RWPE1 (cell line): ENCODE data around the gene TRAK2.
A peak's percentile ranks its signal among the peaks of the same experiment; 100 is the strongest.
"Not testable (repeated sequence)": the region's sequence is repeated elsewhere in the genome, so short reads cannot be mapped to it uniquely, and the experiment has no call there.

Experiments used
- CTCF ChIA-PET: fragments of 350-600 bp; sonication (Branson Sonifier 250); formaldehyde crosslinking; extraction: SDS; loops from one replicate; lab custom pipeline; 2021; lab: Yijun Ruan, JAX
- POLR2A ChIA-PET: fragments of 400-600 bp; formaldehyde crosslinking; extraction: SDS; loops from one replicate; lab custom pipeline; 2020; ENCODE audit warnings: antibody characterized with exemption; ENCODE audit not compliant: low non-redundant PET; lab: Yijun Ruan, JAX
- DNase-seq: peaks from one replicate; pipeline ENCODE4 v3.0.0; 2012; ENCODE audit warnings: low spot score
- H3K27ac ChIP-seq: fragments of 450-650 bp; 2 replicates; pipeline ENCODE4 v1.5.1; 2017
- CTCF ChIP-seq: fragments of 450-650 bp; conservative IDR thresholded peaks from 2 replicates; pipeline ENCODE4 v1.5.1; 2017; ENCODE audit warnings: low read depth, mild to moderate bottlenecking

Gene TRAK2

GRCh38 chr2:201432038-201432620, 19.1 kb downstream of the TRAK2 start:
- peak; percentile 51 for DNase-seq
- no peak for TF ChIP-seq CTCF
- POLR2A ChIA-PET, result no interaction called here
- CTCF ChIA-PET, result no interaction called here
- H3K27ac ChIP-seq, result no peak overlapping the region

- CTCF ChIA-PET, result no interaction called here
Measured at GRCh38 chr2:201430839-201431238, 20.4 kb downstream of the TRAK2 start.

GRCh38 chr2:201430322-201430721, 20.9 kb downstream of the TRAK2 start:
- CTCF ChIA-PET, POLR2A ChIA-PET, H3K27ac ChIP-seq: not testable (repeated sequence)

More at GRCh38 chr2:201430839-201431238, 20.4 kb downstream of the TRAK2 start:
- POLR2A ChIA-PET, result no interaction called here
- no peak for DNase-seq
- no peak for TF ChIP-seq CTCF
- H3K27ac ChIP-seq, result no peak overlapping the region

GRCh38 chr2:201429835-201430234, 21.4 kb downstream of the TRAK2 start:
- POLR2A ChIA-PET, H3K27ac ChIP-seq, DNase-seq: not testable (repeated sequence)
- CTCF ChIA-PET, result interaction anchor here (0.6 kb wide), 1 partner anchor 142 kb away, joined by 3 read pairs; no protein-coding TSS in a partner anchor

More at GRCh38 chr2:201430322-201430721, 20.9 kb downstream of the TRAK2 start:
- DNase-seq, result not testable (repeated sequence)

GRCh38 chr2:201428366-201428765, 22.9 kb downstream of the TRAK2 start:
- POLR2A ChIA-PET, H3K27ac ChIP-seq, DNase-seq: not testable (repeated sequence)
- CTCF ChIA-PET, result interaction anchor here (0.6 kb wide), 1 partner anchor 12 kb away, joined by 4 read pairs; no protein-coding TSS in a partner anchor

GRCh38 chr2:201425952-201426351, 25.3 kb downstream of the TRAK2 start:
- CTCF ChIA-PET, result no interaction called here
- TF ChIP-seq CTCF, result no peak
- DNase-seq, result no peak
- H3K27ac ChIP-seq, result no peak overlapping the region
- POLR2A ChIA-PET, result no interaction called here

- POLR2A ChIA-PET, result no interaction called here
- H3K27ac ChIP-seq, result no peak overlapping the region
- TF ChIP-seq CTCF, result no peak
- CTCF ChIA-PET, result interaction anchor here (0.6 kb wide), 1 partner anchor 261 kb away, joined by 3 read pairs; no protein-coding TSS in a partner anchor
- DNase-seq, result peak; percentile 23
Measured at GRCh38 chr2:201420442-201421113, 30.7 kb downstream of the TRAK2 start.

GRCh38 chr2:201419986-201420385, 31.3 kb downstream of the TRAK2 start:
- no peak for TF ChIP-seq CTCF
- CTCF ChIA-PET, result interaction anchor here (0.6 kb wide), 1 partner anchor 262 kb away, joined by 3 read pairs; no protein-coding TSS in a partner anchor
- H3K27ac ChIP-seq, result no peak overlapping the region
- POLR2A ChIA-PET, result no interaction called here
- DNase-seq, result no peak
